Type B pancreatic cell (in vitro differentiated cells): ENCODE results near the gene HIP1R. TPM values are rescaled to one million over a fixed set of nuclear protein-coding genes. Genes with fewer than 3 reads are reported as not detected.

Experiments
- DNase-seq: peaks from one replicate; pipeline ENCODE4 v3.0.0; 2021; ENCODE audit warnings: mixed read lengths; ENCODE audit not compliant: unreplicated experiment; ENCODE audit errors: extremely low spot score
- H3K27ac Mint-ChIP-seq: 2 replicates; pipeline ENCODE4 v1.8.0; 2021; ENCODE audit warnings: mild to moderate bottlenecking, mixed read lengths
- H3K27me3 Mint-ChIP-seq: 2 replicates; pipeline ENCODE4 v1.8.0; 2021; ENCODE audit warnings: mixed read lengths
- H3K36me3 Mint-ChIP-seq: 2 replicates; pipeline ENCODE4 v1.8.0; 2021; ENCODE audit warnings: mixed read lengths
- H3K4me1 Mint-ChIP-seq: one replicate; pipeline ENCODE4 v1.8.0; 2021; ENCODE audit warnings: mixed read lengths; ENCODE audit not compliant: unreplicated experiment
- H3K4me3 Mint-ChIP-seq: 2 replicates; pipeline ENCODE4 v1.8.0; 2021; ENCODE audit warnings: mild to moderate bottlenecking, mixed read lengths
- H3K9me3 Mint-ChIP-seq: 2 replicates; pipeline ENCODE4 v1.8.0; 2021; ENCODE audit warnings: mixed read lengths
- CTCF ChIP-seq: fragments of 200-600 bp; sonication (generic); conservative IDR thresholded peaks from 2 replicates; pipeline ENCODE4 v1.5.0; 2021; ENCODE audit warnings: antibody characterized with exemption, mild to moderate bottlenecking
- total RNA-seq: library from RNA; stranded (reverse); gene quantifications from 2 replicates; pipeline ENCODE4 v1.2.1, GENCODE V29; 2021; ENCODE audit warnings: low replicate concordance

HIP1R gene
- total RNA-seq, 1 donor from 2014 or later, result 45.5 TPM

GRCh38 chr12:122807651-122808050 is 27.6 kb upstream of the HIP1R start:
- no peak for TF ChIP-seq CTCF
- no peaks in the 10 kb centered on the region for H3K27me3 Mint-ChIP-seq
- H3K4me1 Mint-ChIP-seq, result peaks cover 4% of the 10 kb centered on the region
- H3K9me3 Mint-ChIP-seq, result no peaks in the 10 kb centered on the region
- DNase-seq, result no peak
- H3K4me3 Mint-ChIP-seq, result no peak overlapping the region
- no peak overlapping the region for H3K27ac Mint-ChIP-seq
- H3K36me3 Mint-ChIP-seq, result no peaks in the 10 kb centered on the region

- Mint-ChIP-seq H3K27me3 (no peaks in the 10 kb centered on the region), H3K4me3 (no peak overlapping the region), H3K4me1 (no peaks in the 10 kb centered on the region), H3K36me3 (no peaks in the 10 kb centered on the region), H3K27ac (no peak overlapping the region), H3K9me3 (no peaks in the 10 kb centered on the region)
- TF ChIP-seq CTCF, result no peak
- DNase-seq, result no peak
Measured at GRCh38 chr12:122811777-122812176, 23.5 kb upstream of the HIP1R start.

- Mint-ChIP-seq H3K27ac (no peak overlapping the region), H3K9me3 (no peaks in the 10 kb centered on the region), H3K4me1 (no peaks in the 10 kb centered on the region), H3K4me3 (no peak overlapping the region), H3K36me3 (no peaks in the 10 kb centered on the region), H3K27me3 (no peaks in the 10 kb centered on the region)
- no peak for TF ChIP-seq CTCF
- no peak for DNase-seq
Measured at GRCh38 chr12:122813310-122813713, 21.9 kb upstream of the HIP1R start.

- no peaks in the 10 kb centered on the region for H3K27me3 Mint-ChIP-seq
- no peak for TF ChIP-seq CTCF
- no peaks in the 10 kb centered on the region for H3K4me1 Mint-ChIP-seq
- H3K27ac Mint-ChIP-seq, result peak overlapping the region; percentile 28
- DNase-seq, result no peak
- no peaks in the 10 kb centered on the region for H3K36me3 Mint-ChIP-seq
- H3K9me3 Mint-ChIP-seq, result no peaks in the 10 kb centered on the region
- no peak overlapping the region for H3K4me3 Mint-ChIP-seq
Measured at GRCh38 chr12:122819209-122819785, 16.0 kb upstream of the HIP1R start.

GRCh38 chr12:122820138-122820537 is 15.1 kb upstream of the HIP1R start:
- no peaks in the 10 kb centered on the region for H3K36me3 Mint-ChIP-seq
- no peak overlapping the region for H3K27ac Mint-ChIP-seq
- no peak overlapping the region for H3K4me3 Mint-ChIP-seq
- DNase-seq, result no peak
- no peaks in the 10 kb centered on the region for H3K27me3 Mint-ChIP-seq
- no peak for TF ChIP-seq CTCF
- no peaks in the 10 kb centered on the region for H3K9me3 Mint-ChIP-seq
- H3K4me1 Mint-ChIP-seq, result no peaks in the 10 kb centered on the region

- no peaks in the 10 kb centered on the region for H3K4me1 Mint-ChIP-seq
- TF ChIP-seq CTCF, result no peak
- H3K9me3 Mint-ChIP-seq, result no peaks in the 10 kb centered on the region
- no peak overlapping the region for H3K27ac Mint-ChIP-seq
- no peak for DNase-seq
- no peaks in the 10 kb centered on the region for H3K36me3 Mint-ChIP-seq
- no peak overlapping the region for H3K4me3 Mint-ChIP-seq
- H3K27me3 Mint-ChIP-seq, result no peaks in the 10 kb centered on the region
Measured at GRCh38 chr12:122820838-122821271, 14.4 kb upstream of the HIP1R start.
